ENCODE results near the gene RNF38. TPM values are rescaled to one million over a fixed set of nuclear protein-coding genes. Genes with fewer than 3 reads are reported as not detected.

RNF38 gene
- total and polyA plus RNA-seq, 9 of the 15 experiments (the other 6 are each of a cell fraction or from before 2014, with no cell fraction given) = 1.6 to 9.8 (median 4.5) TPM

- Histone ChIP-seq H3K79me2 (ENCODE audit: control insufficient read depth, insufficient read depth, low read length) (peaks cover 30% of the 10 kb centered on the region), H3K9ac (ENCODE audit: insufficient read depth in 1 of 2, low read depth in 2 of 2, low read length in 2 of 2) (no peak overlapping the region; a peak in 1 of 4 replicates), H3K4me3 (no peak overlapping the region), H3K9me3 (replicated peaks; ENCODE audit: control insufficient read depth, insufficient read depth, low read depth, low read length) (no peaks in the 10 kb centered on the region), H3K4me2 (ENCODE audit: insufficient read depth, low read length) (no peak overlapping the region), H4K20me1 (replicated peaks; ENCODE audit: control insufficient read depth, insufficient read depth, low read length) (peaks cover 5% of the 10 kb centered on the region), H3K27ac (ENCODE audit: extremely low read depth, low read depth, low read length) (no peak overlapping the region), H2AFZ (ENCODE audit: low read depth, low read length) (no peak overlapping the region), H3K9me1 (ENCODE audit: control insufficient read depth, insufficient read depth, low read length) (no peaks in the 10 kb centered on the region), H3K27me3 (ENCODE audit: control insufficient read depth in 2 of 2, insufficient read depth in 2 of 2, low read length in 2 of 2) (no peaks in the 10 kb centered on the region), H3K4me1 (replicated peaks in 1 of 2; ENCODE audit: control insufficient read depth in 2 of 2, insufficient read depth in 2 of 2, low read length in 2 of 2) (peaks cover 4 to 6% of the 10 kb centered on the region in 2 experiments; a peak in 3 of 5 replicates), H3K36me3 (ENCODE audit: control insufficient read depth, insufficient read depth, low read length) (no peaks in the 10 kb centered on the region; the same call in 2 of the 3 replicates)
- WGBS (ENCODE audit: insufficient coverage, low coverage, missing lambda C conversion rate) = 75% methylated on average over 1 of the region's 3 CpGs
- intact Hi-C loops (cut with micrococcal nuclease) (no loop called here), in situ Hi-C loops (cut with MboI) (loop anchor here (25.0 kb wide), 1 partner anchor 335 kb away; no protein-coding TSS in a partner anchor)
- ATAC-seq (no peak), DNase-seq (ENCODE audit: extremely low read depth in 1 of 4, low spot score in 3 of 4) (no peak), FAIRE-seq (no peak)
- BruUV-seq (replicated peaks) = no TSS peak
- CTCF ChIA-PET (ENCODE audit: low intra/inter-chr PET ratio) = no interaction called here
- POLR2A ChIA-PET = interaction anchor here (0.9 kb wide), 1 partner anchor 85 kb away, joined by 3 read pairs; no protein-coding TSS in a partner anchor
- no peak for TF ChIP-seq SFPQ (IDR thresholded peaks at IDR 0.05; ENCODE audit: low read depth, low read length)
- no peak for TF ChIP-seq SIRT6 (IDR thresholded peaks at IDR 0.05; ENCODE audit: low read depth, low read length)
- TF ChIP-seq SIN3A (IDR thresholded peaks at IDR 0.05; ENCODE audit: borderline replicate concordance in 2 of 2, control insufficient read depth in 1 of 2, low read depth in 2 of 2, low read length in 2 of 2) = no peak
- no peak for TF ChIP-seq PTRF (tag; IDR thresholded peaks at IDR 0.05)
- TF ChIP-seq CGGBP1 (CRISPR knock-in tag; IDR thresholded peaks at IDR 0.05) = no peak
- no peak for TF ChIP-seq ZNF239 (CRISPR knock-in tag; IDR thresholded peaks at IDR 0.05)
- no peak for TF ChIP-seq SNRNP70 (optimal IDR thresholded peaks at IDR 0.05; ENCODE audit: low read depth, low read length)
- TF ChIP-seq TCF7 (IDR thresholded peaks at IDR 0.05; ENCODE audit: borderline replicate concordance) = no peak
- TF ChIP-seq TCF3 (CRISPR knock-in tag; IDR thresholded peaks at IDR 0.05) = no peak
- no peak for TF ChIP-seq EWSR1 (IDR thresholded peaks at IDR 0.05; ENCODE audit: borderline replicate concordance, low read depth, partially characterized antibody)
- no peak for TF ChIP-seq ARID2 (IDR thresholded peaks at IDR 0.05)
- no peak for TF ChIP-seq POLR2AphosphoS5 (IDR thresholded peaks at IDR 0.05; ENCODE audit: control insufficient read depth, insufficient read depth, low read depth, low read length)
- TF ChIP-seq, protein P1, sequence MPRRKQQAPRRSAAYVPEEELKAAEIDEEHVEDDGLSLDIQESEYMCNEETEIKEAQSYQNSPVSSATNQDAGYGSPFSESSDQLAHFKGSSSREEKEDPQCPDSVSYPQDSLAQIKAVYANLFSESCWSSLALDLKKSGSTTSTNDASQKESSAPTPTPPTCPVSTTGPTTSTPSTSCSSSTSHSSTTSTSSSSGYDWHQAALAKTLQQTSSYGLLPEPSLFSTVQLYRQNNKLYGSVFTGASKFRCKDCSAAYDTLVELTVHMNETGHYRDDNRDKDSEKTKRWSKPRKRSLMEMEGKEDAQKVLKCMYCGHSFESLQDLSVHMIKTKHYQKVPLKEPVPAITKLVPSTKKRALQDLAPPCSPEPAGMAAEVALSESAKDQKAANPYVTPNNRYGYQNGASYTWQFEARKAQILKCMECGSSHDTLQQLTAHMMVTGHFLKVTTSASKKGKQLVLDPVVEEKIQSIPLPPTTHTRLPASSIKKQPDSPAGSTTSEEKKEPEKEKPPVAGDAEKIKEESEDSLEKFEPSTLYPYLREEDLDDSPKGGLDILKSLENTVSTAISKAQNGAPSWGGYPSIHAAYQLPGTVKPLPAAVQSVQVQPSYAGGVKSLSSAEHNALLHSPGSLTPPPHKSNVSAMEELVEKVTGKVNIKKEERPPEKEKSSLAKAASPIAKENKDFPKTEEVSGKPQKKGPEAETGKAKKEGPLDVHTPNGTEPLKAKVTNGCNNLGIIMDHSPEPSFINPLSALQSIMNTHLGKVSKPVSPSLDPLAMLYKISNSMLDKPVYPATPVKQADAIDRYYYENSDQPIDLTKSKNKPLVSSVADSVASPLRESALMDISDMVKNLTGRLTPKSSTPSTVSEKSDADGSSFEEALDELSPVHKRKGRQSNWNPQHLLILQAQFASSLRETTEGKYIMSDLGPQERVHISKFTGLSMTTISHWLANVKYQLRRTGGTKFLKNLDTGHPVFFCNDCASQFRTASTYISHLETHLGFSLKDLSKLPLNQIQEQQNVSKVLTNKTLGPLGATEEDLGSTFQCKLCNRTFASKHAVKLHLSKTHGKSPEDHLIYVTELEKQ (CRISPR knock-in tag; IDR thresholded peaks at IDR 0.05) = no peak
- TF ChIP-seq, protein P2, sequence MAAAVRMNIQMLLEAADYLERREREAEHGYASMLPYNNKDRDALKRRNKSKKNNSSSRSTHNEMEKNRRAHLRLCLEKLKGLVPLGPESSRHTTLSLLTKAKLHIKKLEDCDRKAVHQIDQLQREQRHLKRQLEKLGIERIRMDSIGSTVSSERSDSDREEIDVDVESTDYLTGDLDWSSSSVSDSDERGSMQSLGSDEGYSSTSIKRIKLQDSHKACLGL (CRISPR knock-in tag; IDR thresholded peaks at IDR 0.05; ENCODE audit: borderline replicate concordance, poor library complexity, severe bottlenecking) = no peak
These were observed 2.5 kb upstream of the RNF38 start for GRCh38 chr9:36402536-36402935.

Measured in K562 (cell line).